ENCODE measurements around the gene CYP11A1.
"Not testable (repeated sequence)": the region's sequence is repeated elsewhere in the genome, so short reads cannot be mapped to it uniquely, and the experiment has no call there.

Gene CYP11A1

GRCh38 chr15:74400915-74401757 is 33.7 kb upstream of the CYP11A1 start:
- DNase-seq (ENCODE audit: low read depth in 2 of 2) = no peak

GRCh38 chr15:74400313-74400860 is 32.9 kb upstream of the CYP11A1 start:
- DNase-seq (ENCODE audit: low read depth in 2 of 2) = no peak

- DNase-seq (ENCODE audit: low read depth in 2 of 2) = peak; percentile 61 to 67
These were observed 32.3 kb upstream of the CYP11A1 start for GRCh38 chr15:74399511-74400312.

- DNase-seq (ENCODE audit: low read depth in 2 of 2) = no peak
These were observed 31.7 kb upstream of the CYP11A1 start for GRCh38 chr15:74399100-74399499.

GRCh38 chr15:74398183-74398582 is 30.7 kb upstream of the CYP11A1 start:
- no peak for DNase-seq (ENCODE audit: low read depth in 2 of 2)

- no peak for DNase-seq (ENCODE audit: low read depth in 2 of 2)
These were observed 30.0 kb upstream of the CYP11A1 start for GRCh38 chr15:74397239-74398068.

- peak; percentile 73 to 77 for DNase-seq (ENCODE audit: low read depth in 2 of 2)
These were observed 29.2 kb upstream of the CYP11A1 start for GRCh38 chr15:74396445-74397238.

- DNase-seq (ENCODE audit: low read depth in 2 of 2) = no peak
These were observed 28.6 kb upstream of the CYP11A1 start for GRCh38 chr15:74396146-74396438.

- no peak for DNase-seq (ENCODE audit: low read depth in 2 of 2)
These were observed 28.1 kb upstream of the CYP11A1 start for GRCh38 chr15:74395319-74396145.

- DNase-seq (ENCODE audit: low read depth in 2 of 2) = no peak
These were observed 26.8 kb upstream of the CYP11A1 start for GRCh38 chr15:74394090-74394846.

- DNase-seq (ENCODE audit: low read depth in 2 of 2) = no peak
These were observed 26.0 kb upstream of the CYP11A1 start for GRCh38 chr15:74393423-74393822.

- DNase-seq (ENCODE audit: low read depth in 2 of 2) = no peak
These were observed 25.5 kb upstream of the CYP11A1 start for GRCh38 chr15:74392902-74393301.

GRCh38 chr15:74392451-74392830 is 25.0 kb upstream of the CYP11A1 start:
- DNase-seq (ENCODE audit: low read depth in 2 of 2) = no peak

- DNase-seq (ENCODE audit: low read depth in 2 of 2) = no peak
These were observed 24.4 kb upstream of the CYP11A1 start for GRCh38 chr15:74391582-74392450.

GRCh38 chr15:74390647-74391288 is 23.3 kb upstream of the CYP11A1 start:
- no peak for DNase-seq (ENCODE audit: low read depth in 2 of 2)

GRCh38 chr15:74390049-74390646 is 22.7 kb upstream of the CYP11A1 start:
- not testable (repeated sequence) for DNase-seq (ENCODE audit: low read depth in 2 of 2)

GRCh38 chr15:74389241-74390048 is 22.0 kb upstream of the CYP11A1 start:
- no peak for DNase-seq (ENCODE audit: low read depth in 2 of 2)

Measured in stimulated activated CD8-positive, alpha-beta memory T cell treated with anti-CD3 and anti-CD28 coated beads, Interleukin-7, amount 100 ng/mL, for 4 hours (primary cell).